Panc1 (cell line): ENCODE measurements around the gene AGAP1.

ENCODE experiments used
- CTCF ChIP-seq: fragments of 450-650 bp; IDR thresholded peaks from 2 replicates; pipeline ENCODE4 v1.5.1; 2017; ENCODE audit warnings: mild to moderate bottlenecking
- POLR2AphosphoS5 ChIP-seq: IDR thresholded peaks from 2 replicates; pipeline ENCODE4 v1.6.1; 2012; ENCODE audit warnings: mild to moderate bottlenecking, low read depth, low read length, moderate library complexity
- SIN3A ChIP-seq: IDR thresholded peaks from 2 replicates; pipeline ENCODE4 v1.6.1; 2012; ENCODE audit warnings: low read depth, mild to moderate bottlenecking, low read length, moderate library complexity, borderline replicate concordance; ENCODE audit not compliant: insufficient read depth
- TCF7L2 ChIP-seq: IDR thresholded peaks from 2 replicates; pipeline ENCODE4 v1.6.1; 2011; ENCODE audit warnings: mild to moderate bottlenecking, low read depth, low read length, inconsistent platforms
- TF ChIP-seq, protein P1 (sequence below), 2 experiments: IDR thresholded peaks; 2 replicates each; pipeline ENCODE4 v1.6.1; 2011 to 2012; ENCODE audit warnings: low read depth in 2 of 2, control low read depth in 1 of 2, low read length in 1 of 2, mild to moderate bottlenecking in 1 of 2, moderate library complexity in 1 of 2; ENCODE audit not compliant: insufficient read depth in 1 of 2

DNA sequence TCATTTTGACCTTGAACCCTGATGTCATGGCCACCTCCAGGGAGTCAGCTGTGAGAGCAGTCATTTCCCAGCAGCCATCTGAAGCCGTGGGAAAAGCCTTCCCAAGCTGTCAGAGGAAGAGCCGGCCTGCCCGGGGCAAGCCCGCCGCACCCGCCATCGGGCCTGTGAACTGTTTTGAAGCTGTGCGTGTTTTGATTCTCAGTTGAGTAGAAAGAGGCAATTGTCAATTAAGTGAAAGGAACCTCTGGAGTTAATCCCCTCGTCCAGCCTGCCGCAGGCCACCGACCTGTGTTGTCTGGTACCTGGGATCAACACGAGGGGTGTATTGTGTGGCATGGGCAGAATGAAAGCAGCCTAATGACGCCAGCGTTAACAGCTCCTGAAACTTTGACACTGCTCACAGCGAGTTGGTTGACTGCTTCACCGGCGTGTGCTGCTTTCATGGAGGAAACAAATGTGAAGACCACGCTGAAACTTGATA lies 318.4 kb downstream of the AGAP1 start:
- TF ChIP-seq CTCF (no peak), TCF7L2 (no peak), POLR2AphosphoS5 (no peak), SIN3A (no peak)
- TF ChIP-seq, protein P1, sequence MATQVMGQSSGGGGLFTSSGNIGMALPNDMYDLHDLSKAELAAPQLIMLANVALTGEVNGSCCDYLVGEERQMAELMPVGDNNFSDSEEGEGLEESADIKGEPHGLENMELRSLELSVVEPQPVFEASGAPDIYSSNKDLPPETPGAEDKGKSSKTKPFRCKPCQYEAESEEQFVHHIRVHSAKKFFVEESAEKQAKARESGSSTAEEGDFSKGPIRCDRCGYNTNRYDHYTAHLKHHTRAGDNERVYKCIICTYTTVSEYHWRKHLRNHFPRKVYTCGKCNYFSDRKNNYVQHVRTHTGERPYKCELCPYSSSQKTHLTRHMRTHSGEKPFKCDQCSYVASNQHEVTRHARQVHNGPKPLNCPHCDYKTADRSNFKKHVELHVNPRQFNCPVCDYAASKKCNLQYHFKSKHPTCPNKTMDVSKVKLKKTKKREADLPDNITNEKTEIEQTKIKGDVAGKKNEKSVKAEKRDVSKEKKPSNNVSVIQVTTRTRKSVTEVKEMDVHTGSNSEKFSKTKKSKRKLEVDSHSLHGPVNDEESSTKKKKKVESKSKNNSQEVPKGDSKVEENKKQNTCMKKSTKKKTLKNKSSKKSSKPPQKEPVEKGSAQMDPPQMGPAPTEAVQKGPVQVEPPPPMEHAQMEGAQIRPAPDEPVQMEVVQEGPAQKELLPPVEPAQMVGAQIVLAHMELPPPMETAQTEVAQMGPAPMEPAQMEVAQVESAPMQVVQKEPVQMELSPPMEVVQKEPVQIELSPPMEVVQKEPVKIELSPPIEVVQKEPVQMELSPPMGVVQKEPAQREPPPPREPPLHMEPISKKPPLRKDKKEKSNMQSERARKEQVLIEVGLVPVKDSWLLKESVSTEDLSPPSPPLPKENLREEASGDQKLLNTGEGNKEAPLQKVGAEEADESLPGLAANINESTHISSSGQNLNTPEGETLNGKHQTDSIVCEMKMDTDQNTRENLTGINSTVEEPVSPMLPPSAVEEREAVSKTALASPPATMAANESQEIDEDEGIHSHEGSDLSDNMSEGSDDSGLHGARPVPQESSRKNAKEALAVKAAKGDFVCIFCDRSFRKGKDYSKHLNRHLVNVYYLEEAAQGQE (IDR thresholded peaks at IDR 0.05; ENCODE audit: insufficient read depth in 1 of 2, low read depth in 2 of 2, low read length in 1 of 2), result no peak
